Activated CD4-positive, alpha-beta T cell treated with anti-CD3 and anti-CD28 coated beads, Interleukin-2, Interleukin-4, amounts not matched to agents 100 ng/mL and 50 ng/mL, durations not matched to agents 16 hours and 8 hours (primary cell): ENCODE data around the gene AGTRAP.

Experiments
- DNase-seq: peaks from one replicate; pipeline ENCODE4 v3.0.0-alpha.2; 2020; ENCODE audit warnings: low spot score

AGTRAP gene

DNA sequence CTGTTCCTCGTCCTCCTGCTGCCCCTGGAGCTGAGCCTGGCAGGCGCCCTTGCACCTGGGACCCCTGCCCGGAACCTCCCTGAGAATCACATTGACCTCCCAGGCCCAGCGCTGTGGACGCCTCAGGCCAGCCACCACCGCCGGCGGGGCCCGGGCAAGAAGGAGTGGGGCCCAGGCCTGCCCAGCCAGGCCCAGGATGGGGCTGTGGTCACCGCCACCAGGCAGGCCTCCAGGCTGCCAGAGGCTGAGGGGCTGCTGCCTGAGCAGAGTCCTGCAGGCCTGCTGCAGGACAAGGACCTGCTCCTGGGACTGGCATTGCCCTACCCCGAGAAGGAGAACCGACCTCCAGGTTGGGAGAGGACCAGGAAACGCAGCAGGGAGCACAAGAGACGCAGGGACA lies 29.6 kb upstream of the AGTRAP start:
- DNase-seq = no peak

DNA sequence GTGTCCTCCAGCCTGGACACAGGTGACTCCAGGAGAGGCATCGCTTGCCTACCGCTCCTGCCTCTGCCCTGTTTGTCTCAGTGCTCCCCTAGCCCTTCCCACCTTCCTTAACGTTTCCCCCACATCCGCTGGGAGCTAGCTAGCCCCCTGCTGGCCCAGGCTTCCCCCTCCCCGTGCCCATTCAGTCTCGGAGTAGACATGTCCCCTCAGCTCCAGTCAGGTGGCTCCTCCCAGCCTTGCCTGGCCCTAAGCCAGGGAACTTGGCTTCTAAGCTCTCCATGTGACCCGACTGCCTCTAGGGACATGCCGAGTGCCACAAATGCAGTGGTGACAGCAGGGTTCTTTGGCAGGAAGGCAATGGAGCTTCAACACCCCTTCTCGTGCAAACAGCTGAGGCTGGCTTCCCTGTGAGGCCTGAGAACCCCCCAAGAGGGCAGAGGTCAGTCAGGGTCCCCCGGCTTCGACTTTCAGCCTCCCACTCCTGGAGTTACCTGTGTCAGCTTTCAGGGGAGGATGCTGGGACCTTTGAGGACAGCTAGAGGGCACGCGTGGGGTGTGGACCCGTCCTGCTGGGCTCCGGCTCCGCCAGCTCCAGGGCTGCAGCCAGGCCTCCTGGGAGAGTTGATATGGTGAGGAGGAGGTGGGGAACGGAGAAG lies 28.2 kb upstream of the AGTRAP start:
- DNase-seq = no peak

- no peak for DNase-seq
Observed at GRCh38 chr1:11708554-11709350, 27.2 kb upstream of the AGTRAP start.

- DNase-seq = no peak
Observed at GRCh38 chr1:11711490-11711889, 24.4 kb upstream of the AGTRAP start.

DNA sequence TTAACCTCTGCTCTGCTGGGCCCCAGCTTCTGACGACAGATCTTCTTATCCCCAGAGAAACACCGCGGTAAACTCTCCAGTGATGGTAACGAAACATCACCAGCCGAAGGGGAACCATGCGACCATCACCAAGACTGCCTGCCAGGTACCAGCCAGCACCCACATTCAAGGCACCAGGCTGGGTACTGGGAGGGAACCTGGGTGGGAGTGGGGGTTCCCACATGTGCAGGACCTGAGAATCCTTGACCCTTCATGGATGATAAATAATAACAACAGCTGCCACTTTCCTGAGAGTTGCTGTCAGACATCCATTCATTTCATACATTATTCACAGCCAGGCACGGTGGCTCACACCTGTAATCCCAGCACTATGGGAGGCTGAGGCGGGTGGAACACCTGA lies 23.7 kb upstream of the AGTRAP start:
- DNase-seq = no peak

DNA sequence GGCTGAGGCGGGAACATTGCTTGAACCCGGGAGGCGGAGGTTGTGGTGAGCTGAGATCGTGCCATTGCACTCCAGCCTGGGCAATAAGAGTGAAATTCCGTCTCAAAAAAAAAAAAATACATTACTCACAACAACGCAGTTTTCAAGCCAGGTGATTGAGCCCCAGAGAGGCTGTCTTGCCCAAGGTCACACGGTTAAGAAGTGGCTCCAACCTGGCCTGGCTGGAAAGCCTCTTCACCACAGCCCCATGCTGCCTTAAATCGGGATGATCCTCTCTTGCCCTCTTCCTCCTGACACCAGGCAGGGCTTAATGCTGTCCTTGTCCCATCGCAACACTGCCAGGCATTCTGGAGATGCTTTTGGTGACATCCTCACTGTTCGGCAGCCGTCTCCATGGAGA lies 22.8 kb upstream of the AGTRAP start:
- no peak for DNase-seq

GRCh38 chr1:11714831-11715575 lies 20.9 kb upstream of the AGTRAP start:
- DNase-seq = no peak

- DNase-seq = peak; percentile 83
Observed at GRCh38 chr1:11719313-11720032, 16.5 kb upstream of the AGTRAP start.

DNA sequence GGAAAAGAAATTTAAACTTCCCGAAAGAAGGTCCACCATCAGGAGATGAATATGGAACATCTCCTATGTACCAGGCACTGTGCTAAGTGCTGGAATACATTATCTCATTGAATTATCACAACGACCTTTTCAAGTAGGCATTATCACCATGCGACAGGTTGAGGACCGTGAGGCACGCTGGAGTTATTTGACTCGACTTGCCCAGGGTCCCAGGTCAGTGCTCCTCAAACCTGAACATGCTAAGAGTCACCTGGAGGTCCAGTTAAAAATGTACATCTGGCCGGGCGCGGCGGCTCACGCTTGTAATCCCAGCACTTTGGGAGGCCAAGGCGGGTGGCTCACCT lies 15.9 kb upstream of the AGTRAP start:
- no peak for DNase-seq

DNA sequence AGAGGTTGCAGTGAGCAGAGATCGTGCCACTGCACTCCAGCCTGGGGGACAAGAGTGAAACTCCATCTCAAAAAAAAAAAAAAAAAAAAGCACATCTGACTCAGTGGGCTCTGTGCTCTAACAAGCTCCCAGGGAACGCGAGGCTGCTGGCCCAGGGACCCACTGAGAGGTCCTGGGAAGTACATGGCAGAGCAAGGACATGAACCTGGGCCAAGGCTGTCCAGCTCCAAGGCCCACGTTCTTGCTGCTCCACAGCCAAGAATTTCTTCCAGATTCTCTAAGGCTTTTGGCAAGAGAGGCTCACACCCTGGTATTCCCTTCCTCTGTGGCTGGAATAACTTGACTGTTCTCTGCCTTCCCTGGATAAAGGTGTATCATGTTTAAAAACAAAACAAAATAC lies 15.4 kb upstream of the AGTRAP start:
- no peak for DNase-seq

- DNase-seq = no peak
Observed at GRCh38 chr1:11721311-11721710, 14.6 kb upstream of the AGTRAP start.

DNA sequence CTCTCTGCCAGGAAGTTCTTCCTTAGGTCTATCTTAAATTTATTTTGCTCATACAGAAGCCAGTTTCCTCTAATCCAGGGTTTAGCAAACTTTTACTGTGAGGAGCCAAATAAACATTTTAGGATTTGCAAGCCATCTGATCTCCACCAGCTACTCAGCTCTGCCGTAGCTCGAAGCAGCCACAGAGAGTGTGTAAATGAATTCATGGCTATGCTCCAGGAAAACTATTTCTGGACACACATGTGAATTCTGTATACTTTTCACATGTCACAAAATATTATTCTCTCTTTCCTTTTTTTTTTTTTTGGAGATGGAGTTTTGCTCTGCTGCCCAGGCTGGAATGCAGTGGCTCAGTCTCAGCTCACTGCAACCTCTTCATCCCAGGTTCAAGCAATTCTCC lies 13.4 kb upstream of the AGTRAP start:
- no peak for DNase-seq

DNA sequence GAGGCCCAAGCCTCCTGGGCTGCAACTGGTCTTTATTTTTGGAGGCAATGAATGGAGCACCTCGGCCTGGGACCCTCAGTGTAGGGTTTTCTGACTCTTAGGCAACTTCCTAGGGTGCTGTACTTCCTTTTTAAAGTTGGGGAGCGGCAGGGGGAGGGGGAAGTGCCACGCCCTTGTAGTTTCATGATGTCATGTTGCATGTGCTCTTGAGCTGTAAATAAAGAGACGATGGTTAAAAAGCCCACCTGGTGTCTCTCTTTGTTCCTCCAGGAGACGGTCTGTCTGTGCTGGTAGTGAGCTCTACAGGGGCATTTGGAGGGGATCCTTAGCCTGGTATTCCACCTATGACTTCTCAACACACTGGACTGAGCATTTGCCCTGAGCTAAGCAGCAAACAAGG lies 10.3 kb upstream of the AGTRAP start:
- no peak for DNase-seq

GRCh38 chr1:11727119-11727518 lies 8.8 kb upstream of the AGTRAP start:
- no peak for DNase-seq

DNA sequence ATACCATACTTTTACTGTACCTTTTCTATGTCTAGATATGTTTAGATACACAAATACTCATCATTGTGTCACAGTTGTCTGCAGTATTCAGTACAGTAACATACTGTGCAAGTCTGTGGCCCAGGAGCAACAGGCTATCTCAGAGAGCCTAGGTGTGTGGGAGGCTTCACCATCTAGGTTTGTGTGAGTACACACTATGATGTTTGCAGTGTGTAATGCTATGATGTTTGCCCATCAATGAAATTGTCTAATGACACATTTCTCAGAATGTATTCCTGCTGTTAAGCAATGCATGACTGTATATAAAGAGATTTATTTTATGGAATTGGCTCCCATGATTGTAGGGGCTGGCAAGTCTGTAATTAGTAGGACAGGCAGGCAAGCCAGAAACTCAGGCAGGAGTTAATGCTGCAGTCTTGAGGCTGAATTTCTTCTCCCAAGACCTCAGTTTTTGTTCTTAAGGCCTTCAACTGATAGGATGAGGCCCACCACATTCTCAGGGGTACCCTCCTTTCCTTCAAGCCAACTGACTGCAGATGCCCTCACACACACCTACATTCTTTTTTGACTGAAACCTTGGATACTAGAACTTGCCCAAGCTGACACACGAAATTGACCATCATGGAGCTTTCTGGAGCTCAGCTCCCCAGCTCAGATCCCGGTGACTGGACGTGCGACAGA lies 7.7 kb upstream of the AGTRAP start:
- DNase-seq = no peak

DNA sequence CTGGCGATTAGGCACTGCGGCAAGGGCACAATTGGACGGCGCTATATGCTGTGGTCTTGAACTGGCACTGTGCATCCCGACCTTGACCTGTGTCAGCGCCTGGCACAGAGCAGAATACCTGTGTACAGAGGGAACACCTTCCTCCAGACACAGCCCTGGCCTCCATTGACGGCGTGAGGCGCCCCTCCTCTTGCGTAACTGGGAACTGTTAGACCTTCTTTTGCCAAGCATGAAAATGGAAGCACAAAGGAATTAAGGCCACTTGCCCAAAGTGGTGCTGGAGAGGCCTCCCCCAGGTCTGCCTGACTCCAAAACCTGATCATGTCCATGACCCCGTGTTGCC lies 6.8 kb upstream of the AGTRAP start:
- no peak for DNase-seq

GRCh38 chr1:11729498-11730428 lies 6.2 kb upstream of the AGTRAP start:
- DNase-seq = no peak

- peak; percentile 79 for DNase-seq
Observed at GRCh38 chr1:11730429-11730891, 5.5 kb upstream of the AGTRAP start.

- no peak for DNase-seq
Observed at GRCh38 chr1:11731691-11732283, 4.1 kb upstream of the AGTRAP start.

DNA sequence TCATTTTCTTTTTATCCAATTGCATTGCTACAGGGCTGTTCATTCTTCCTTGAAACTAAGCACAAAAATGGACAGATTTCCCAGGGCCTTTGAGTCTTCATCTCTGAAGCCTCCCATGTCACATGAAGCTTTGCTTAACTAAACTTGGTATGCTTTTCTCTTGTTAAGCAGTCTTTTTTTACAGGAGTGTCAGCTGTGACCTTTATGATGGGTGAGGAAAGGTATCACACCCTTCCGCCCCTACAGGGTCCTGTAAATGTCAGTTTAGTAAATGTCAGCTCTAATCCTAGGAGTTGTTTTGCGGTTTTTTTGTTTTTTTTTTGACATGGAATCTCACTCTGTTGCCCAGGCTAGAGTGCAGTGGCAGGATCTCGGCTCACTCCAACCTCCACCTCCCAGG lies 2.6 kb upstream of the AGTRAP start:
- no peak for DNase-seq

- DNase-seq = no peak
Observed at GRCh38 chr1:11735531-11735853, 444 bp upstream of the AGTRAP start.
